Fibroblast of skin of right quadriceps (primary cell): ENCODE data around the gene PRMT5.

ENCODE experiments used
- DNase-seq: peaks from one replicate; pipeline ENCODE4 v3.0.0-alpha.2; 2013

The PRMT5 gene

DNA sequence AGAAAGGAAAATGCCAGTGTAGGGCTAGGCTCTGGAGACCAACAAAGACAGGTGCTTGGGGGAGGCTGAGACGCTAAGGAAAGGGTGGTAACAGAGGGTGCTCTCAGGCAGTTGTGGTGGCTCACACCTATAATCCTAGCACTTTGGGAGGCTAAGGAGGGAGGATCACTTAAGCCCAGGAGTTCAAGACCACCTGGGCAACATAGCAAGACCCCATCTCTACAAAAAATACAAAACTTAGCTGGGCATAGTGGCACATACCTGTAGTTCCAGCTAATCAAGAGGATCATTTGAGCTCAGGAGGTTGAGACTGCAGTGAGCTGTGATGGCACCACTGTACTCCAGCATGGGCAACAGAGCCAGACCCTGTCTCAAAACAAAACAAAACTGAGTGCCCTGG lies 33.8 kb downstream of the PRMT5 start:
- no peak for DNase-seq

DNA sequence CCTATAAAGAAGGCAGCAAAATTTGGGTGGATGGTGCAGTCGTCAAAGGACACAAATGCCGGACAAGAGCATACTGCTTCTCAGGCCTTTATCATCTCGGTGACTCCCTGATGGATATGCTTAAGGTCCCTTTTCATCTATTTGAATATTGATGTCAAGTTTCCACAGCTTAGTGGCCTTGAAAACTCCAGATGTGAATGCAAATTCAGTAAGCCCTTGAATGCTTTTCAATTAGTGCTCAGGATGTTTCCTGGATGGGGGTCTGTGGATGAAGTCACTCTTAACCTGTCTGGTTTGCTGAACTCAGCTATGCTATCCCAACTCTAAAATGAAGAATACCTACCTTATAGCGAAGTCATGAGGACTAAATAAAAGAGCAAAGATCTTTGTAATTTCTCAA lies 35.5 kb downstream of the PRMT5 start:
- no peak for DNase-seq

GRCh38 chr14:22892488-22892887 lies 36.7 kb downstream of the PRMT5 start:
- DNase-seq: no peak

- DNase-seq: no peak
These were observed 38.8 kb downstream of the PRMT5 start for GRCh38 chr14:22890416-22890815.

GRCh38 chr14:22888662-22889061 lies 40.5 kb downstream of the PRMT5 start:
- DNase-seq: no peak

- DNase-seq: no peak
These were observed 41.2 kb downstream of the PRMT5 start for GRCh38 chr14:22887990-22888378.

- DNase-seq: peak; percentile 61
These were observed 41.8 kb downstream of the PRMT5 start for GRCh38 chr14:22887260-22887989.

GRCh38 chr14:22886500-22887259 lies 42.5 kb downstream of the PRMT5 start:
- peak; percentile 47 for DNase-seq

- DNase-seq: no peak
These were observed 43.2 kb downstream of the PRMT5 start for GRCh38 chr14:22885975-22886374.

DNA sequence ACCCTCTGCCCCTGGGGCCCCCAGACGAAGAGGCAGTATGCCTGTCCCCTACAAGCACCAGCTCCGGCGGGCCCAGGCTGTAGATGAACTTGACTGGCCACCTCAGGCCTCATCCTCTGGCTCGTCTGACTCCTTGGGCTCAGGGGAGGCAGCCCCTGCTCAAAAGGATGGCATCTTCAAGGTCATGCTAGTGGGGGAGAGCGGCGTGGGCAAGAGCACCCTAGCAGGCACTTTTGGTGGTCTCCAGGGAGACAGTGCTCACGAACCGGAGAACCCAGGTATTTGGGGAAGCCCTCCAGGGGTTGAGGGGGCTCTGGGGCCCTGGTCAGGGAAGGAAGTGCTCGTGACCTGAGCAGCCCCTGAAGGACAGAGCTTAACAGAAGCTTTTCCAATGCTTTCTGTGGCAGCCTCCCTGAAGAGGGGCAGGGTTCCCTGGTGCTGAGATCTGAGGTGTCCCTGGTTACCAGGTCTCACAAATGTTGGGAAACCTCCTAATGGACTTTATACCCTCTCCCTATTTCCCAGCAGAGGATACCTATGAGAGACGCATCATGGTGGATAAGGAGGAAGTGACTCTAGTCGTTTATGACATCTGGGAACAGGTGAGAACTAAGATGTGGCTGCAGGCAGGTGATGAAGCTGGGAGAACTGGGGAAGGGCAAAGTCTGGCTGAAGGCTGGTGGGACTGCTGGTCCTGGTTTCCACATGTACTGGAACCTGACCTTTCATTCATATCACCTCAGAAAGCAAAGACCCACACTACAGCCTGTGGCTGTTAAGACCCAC lies 44.2 kb downstream of the PRMT5 start:
- DNase-seq: no peak

DNA sequence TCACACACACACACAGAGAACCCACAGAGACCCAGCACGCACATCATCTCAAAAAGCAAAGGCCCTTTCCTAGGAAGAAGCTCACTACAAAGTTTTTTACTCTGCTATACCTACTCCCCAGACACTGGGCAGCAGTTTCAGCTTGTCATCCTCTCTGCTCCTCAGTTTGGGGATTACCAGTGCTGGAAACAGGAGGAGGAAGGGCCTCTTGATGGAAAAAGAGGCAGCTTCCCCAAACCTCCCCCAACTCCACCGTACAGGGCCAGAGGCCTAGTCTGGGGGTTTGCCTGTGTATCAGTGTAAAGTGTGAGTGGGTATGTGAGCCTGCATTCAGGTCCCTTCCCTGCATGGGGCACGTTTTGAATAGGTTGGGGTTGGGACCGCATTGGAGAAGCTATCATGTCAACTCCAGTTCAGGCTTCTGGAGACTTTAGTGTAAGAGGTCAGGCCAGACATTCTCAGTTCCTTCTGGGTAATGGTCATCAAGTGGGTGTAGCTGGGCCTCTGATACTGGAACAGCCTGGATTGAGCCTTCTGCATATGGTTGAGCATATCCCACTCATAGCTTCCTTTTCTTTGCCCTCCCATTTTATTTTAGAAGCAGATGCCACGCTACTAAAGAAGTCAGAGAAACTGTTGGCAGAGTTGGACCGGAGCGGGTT lies 45.0 kb downstream of the PRMT5 start:
- DNase-seq: no peak

GRCh38 chr14:22883173-22883976 lies 45.8 kb downstream of the PRMT5 start, which contains the start of gene REM2:
REM2 (plus strand) TSS chr14:22883222; CDS start chr14:22883288, 66 bp downstream.
- no peak for DNase-seq

- DNase-seq: peak; percentile 30
These were observed 46.5 kb downstream of the PRMT5 start for GRCh38 chr14:22882529-22883172.

- DNase-seq: no peak
These were observed 47.1 kb downstream of the PRMT5 start for GRCh38 chr14:22882064-22882463.

GRCh38 chr14:22878271-22879246 lies 50.6 kb downstream of the PRMT5 start:
- DNase-seq: no peak

DNA sequence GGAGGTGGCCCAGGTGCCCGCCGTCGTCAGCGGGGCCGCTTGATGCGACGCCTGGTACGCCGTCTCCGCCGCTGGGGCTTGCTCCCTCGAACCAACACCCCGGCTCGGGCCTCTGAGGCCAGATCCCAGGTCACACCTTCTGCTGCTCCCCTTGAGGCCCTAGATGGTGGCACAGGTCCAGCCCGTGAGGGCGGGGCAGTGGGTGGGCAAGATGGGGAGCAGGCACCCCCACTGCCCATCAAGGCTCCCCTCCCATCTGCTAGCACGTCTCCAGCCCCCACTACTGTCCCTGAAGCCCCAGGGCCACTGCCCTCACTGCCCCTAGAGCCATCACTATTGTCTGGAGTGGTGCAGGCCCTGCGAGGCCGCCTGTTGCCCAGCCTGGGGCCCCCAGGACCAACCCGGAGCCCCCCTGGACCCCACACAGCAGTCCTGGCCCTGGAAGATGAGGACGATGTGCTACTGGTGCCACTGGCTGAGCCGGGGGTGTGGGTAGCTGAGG lies 52.1 kb downstream of the PRMT5 start:
- DNase-seq: no peak

DNA sequence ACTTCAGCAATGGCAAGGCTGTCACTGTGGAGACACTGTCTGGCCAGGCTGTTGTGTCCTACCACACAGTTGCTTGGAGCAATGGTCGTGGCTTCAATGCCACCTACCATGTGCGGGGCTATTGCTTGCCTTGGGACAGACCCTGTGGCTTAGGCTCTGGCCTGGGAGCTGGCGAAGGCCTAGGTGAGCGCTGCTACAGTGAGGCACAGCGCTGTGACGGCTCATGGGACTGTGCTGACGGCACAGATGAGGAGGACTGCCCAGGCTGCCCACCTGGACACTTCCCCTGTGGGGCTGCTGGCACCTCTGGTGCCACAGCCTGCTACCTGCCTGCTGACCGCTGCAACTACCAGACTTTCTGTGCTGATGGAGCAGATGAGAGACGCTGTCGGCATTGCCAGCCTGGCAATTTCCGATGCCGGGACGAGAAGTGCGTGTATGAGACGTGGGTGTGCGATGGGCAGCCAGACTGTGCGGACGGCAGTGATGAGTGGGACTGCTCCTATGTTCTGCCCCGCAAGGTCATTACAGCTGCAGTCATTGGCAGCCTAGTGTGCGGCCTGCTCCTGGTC lies 53.3 kb downstream of the PRMT5 start:
- no peak for DNase-seq

- DNase-seq: no peak
These were observed 54.0 kb downstream of the PRMT5 start for GRCh38 chr14:22875003-22875747.
